ENCODE data around the gene BEX4.
A peak's percentile ranks its signal among the peaks of the same experiment; 100 is the strongest.

BEX4 gene

DNA sequence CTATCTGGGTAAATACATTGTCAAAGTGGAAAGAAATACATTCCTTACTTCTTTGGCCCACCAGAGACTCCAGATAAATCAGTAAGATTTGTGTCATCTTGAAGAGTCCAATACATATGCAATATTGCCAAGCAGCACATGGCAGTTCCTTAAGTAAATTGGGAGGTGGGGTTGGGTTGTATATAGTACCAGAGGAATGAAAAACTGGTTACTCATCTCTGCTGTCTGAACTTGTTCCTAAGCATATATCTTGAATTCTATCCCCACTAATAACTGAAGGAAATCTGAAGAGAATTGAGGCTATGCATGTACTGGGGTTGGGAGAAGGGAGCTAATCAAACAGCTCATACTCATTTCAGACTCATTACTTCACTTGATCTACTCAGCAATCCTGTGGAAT lies 25.2 kb downstream of the BEX4 start:
- no peak for DNase-seq

GRCh38 chrX:103248553-103248952 lies 33.6 kb downstream of the BEX4 start:
- no peak for DNase-seq

- DNase-seq, result no peak
These were observed 34.9 kb downstream of the BEX4 start for GRCh38 chrX:103249805-103250204.

- DNase-seq, result no peak
These were observed 36.1 kb downstream of the BEX4 start for GRCh38 chrX:103250977-103251376.

DNA sequence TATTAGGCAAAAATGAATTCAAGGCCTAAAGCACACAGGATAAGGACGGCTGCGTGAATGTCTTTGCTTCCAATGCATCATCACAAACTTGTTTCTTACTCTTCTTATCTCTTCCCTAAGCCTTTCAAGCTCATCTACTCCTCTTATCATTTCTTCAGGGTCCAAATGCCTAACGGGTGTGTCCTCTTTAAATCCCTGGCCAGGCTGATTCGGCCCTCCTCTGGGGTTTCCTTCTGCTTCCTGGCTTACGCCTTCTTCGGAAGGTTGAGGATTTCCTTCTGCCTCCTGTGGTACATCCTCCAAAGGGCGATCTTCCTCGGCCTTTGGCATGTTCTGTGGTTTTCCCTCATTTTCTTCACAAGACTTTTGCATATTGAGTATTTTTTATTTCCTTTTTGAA lies 38.7 kb downstream of the BEX4 start:
- DNase-seq, result no peak

DNA sequence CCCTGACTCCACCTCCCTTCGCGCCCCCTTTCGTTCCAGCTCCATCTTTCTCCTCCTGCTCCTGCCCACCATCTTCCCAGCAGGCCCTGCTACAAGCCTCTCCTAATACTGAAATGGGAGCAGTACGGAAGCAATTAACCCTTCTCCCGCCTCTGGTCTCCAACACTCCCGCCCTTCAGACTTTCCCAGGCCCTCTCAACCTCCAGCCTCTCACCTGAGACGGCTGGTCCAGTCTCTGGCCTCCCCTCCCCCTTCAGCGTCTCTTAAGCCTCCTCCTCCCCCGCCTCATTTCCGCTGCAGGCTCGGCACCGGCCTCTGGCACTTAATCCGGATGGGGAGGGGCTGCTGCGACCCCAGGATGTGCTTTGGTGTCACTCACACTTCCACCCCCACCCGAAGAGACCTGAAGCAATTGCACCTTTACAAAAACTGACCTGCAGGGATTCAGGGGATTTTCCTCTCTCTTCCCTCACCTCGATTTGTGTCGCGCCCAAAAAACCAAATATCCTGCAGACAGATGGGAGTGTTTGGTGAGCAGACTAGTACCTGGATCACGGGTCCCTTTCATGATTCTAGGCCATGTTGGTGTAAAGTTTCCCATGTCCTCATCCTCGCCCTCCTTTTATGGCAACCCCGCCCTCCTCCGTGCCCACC lies 39.4 kb downstream of the BEX4 start:
- no peak for DNase-seq

GRCh38 chrX:103254921-103255493 lies 40.1 kb downstream of the BEX4 start, which contains the start of gene TCEAL8:
Gene TCEAL8 (minus strand): TSS chrX:103255155. CDS start chrX:103253979, 1,176 bp downstream.
- peak; percentile 54 for DNase-seq

DNA sequence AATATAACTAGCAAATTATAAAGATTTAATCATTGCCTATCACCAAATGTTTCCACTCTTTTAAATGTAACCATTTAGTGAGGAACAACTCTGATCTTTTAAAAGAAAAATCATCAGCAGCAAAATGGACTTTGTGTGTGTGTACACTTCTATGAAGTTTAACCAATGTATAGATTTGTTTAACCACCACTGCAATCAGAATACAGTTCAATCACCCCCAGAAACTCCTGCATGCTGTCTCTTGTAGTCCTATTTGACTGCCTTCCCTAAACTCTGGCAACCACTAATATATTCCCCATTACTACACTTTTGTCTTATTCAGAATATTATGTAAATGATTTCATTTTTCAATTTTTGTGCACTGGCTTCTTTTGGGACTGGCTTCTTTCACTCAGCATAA lies 41.7 kb downstream of the BEX4 start:
- no peak for DNase-seq

GRCh38 chrX:103258275-103258674 lies 43.4 kb downstream of the BEX4 start:
- DNase-seq, result no peak

All from effector CD4-positive, alpha-beta T cell (primary cell).